GM12865 (cell line): ENCODE results near the gene ZCCHC4.

Experiments
- DNase-seq: peaks from one replicate; pipeline ENCODE4 v3.0.0; 2010; ENCODE audit warnings: low read depth
- H3K4me3 ChIP-seq: 2 replicates; pipeline ENCODE4 v1.5.1; 2011; ENCODE audit warnings: mild to moderate bottlenecking, low read depth, low read length, control low read depth
- CTCF ChIP-seq: IDR thresholded peaks from 2 replicates; pipeline ENCODE4 v1.5.1; 2011; ENCODE audit warnings: low read length, control low read depth, low read depth, inconsistent platforms; ENCODE audit not compliant: insufficient read depth; ENCODE audit errors: missing control alignments

ZCCHC4 gene

GRCh38 chr4:25291158-25291733, 21.3 kb upstream of the ZCCHC4 start:
- no peak for DNase-seq
- no peak overlapping the region for H3K4me3 ChIP-seq
- no peak for TF ChIP-seq CTCF

- DNase-seq, result no peak
- no peak overlapping the region for H3K4me3 ChIP-seq
- no peak for TF ChIP-seq CTCF
Observed at GRCh38 chr4:25297528-25298242, 14.9 kb upstream of the ZCCHC4 start.

GRCh38 chr4:25299476-25300203, 12.9 kb upstream of the ZCCHC4 start:
- TF ChIP-seq CTCF, result no peak
- no peak overlapping the region for H3K4me3 ChIP-seq
- DNase-seq, result no peak

GRCh38 chr4:25301471-25301870, 11.1 kb upstream of the ZCCHC4 start:
- no peak for TF ChIP-seq CTCF
- no peak for DNase-seq
- H3K4me3 ChIP-seq, result no peak overlapping the region

GRCh38 chr4:25302626-25303025, 9.9 kb upstream of the ZCCHC4 start:
- no peak for TF ChIP-seq CTCF
- no peak overlapping the region for H3K4me3 ChIP-seq
- no peak for DNase-seq

GRCh38 chr4:25303578-25303977, 9.0 kb upstream of the ZCCHC4 start:
- no peak for TF ChIP-seq CTCF
- no peak overlapping the region for H3K4me3 ChIP-seq
- no peak for DNase-seq
